CD14-positive monocyte (primary cell): ENCODE measurements around the gene PLPP7. TPM values are rescaled to one million over a fixed set of nuclear protein-coding genes. Genes with fewer than 3 reads are reported as not detected.

Experiments
- DNase-seq, 3 donors: peaks; one replicate each; pipeline ENCODE4 v3.0.0-alpha.2; 2011 to 2022
- H2AFZ ChIP-seq: 2 replicates; pipeline ENCODE4 v1.6.0; 2012; ENCODE audit warnings: mild to moderate bottlenecking, low read depth, low read length, inconsistent platforms; ENCODE audit not compliant: insufficient read depth, poor library complexity, severe bottlenecking
- H3K27ac ChIP-seq, 2 donors: 1 replicate in 1 of 2; 2 replicates in 1 of 2; pipeline ENCODE4 v1.5.1; 2012 to 2013; ENCODE audit warnings: low read length in 2 of 2, control low read depth in 1 of 2, inconsistent platforms in 1 of 2, low read depth in 1 of 2, mild to moderate bottlenecking in 1 of 2
- H3K27me3 ChIP-seq, 2 donors: one replicate each; pipeline versions ENCODE4 v1.6.0 to v1.6.1; 2011 to 2013; ENCODE audit warnings: low read length in 2 of 2; ENCODE audit not compliant: control insufficient read depth in 2 of 2, insufficient read depth in 2 of 2
- H3K36me3 ChIP-seq, 2 donors: replicated peaks in 1 of 2; 1 replicate in 1 of 2; 2 replicates in 1 of 2; pipeline versions ENCODE4 v1.5.1 to v1.6.1; 2012 to 2013; ENCODE audit warnings: low read length in 2 of 2, control low read depth in 1 of 2, inconsistent platforms in 1 of 2, mild to moderate bottlenecking in 1 of 2; ENCODE audit not compliant: insufficient read depth in 2 of 2, control insufficient read depth in 1 of 2
- H3K4me1 ChIP-seq, 2 donors: 1 replicate in 1 of 2; 2 replicates in 1 of 2; pipeline versions ENCODE4 v1.5.1 to v1.6.1; 2012 to 2013; ENCODE audit warnings: low read length in 2 of 2, control low read depth in 1 of 2, inconsistent platforms in 1 of 2, mild to moderate bottlenecking in 1 of 2, moderate library complexity in 1 of 2; ENCODE audit not compliant: insufficient read depth in 2 of 2, control insufficient read depth in 1 of 2
- H3K4me2 ChIP-seq: replicated peaks from 2 replicates; pipeline ENCODE3; 2012; ENCODE audit warnings: low read length, moderate library complexity, mild to moderate bottlenecking; ENCODE audit not compliant: poor library complexity, severe bottlenecking; ENCODE audit errors: extremely low read depth
- H3K4me3 ChIP-seq, 3 experiments: fragments of 200-600 bp in 1 of 3; sonication (generic) in 1 of 3; replicated peaks in 1 of 3; 1 replicate in 2 of 3; 2 replicates in 1 of 3; pipeline ENCODE4 v1.5.1; 2011 to 2013; ENCODE audit warnings: low read length in 3 of 3, mild to moderate bottlenecking in 3 of 3, control low read depth in 2 of 3, low read depth in 2 of 3, inconsistent platforms in 1 of 3, moderate library complexity in 1 of 3
- H3K79me2 ChIP-seq: 2 replicates; pipeline ENCODE4 v1.6.0; 2012; ENCODE audit warnings: mild to moderate bottlenecking, control low read depth, inconsistent platforms, low read length, moderate library complexity; ENCODE audit not compliant: insufficient read depth
- H3K9ac ChIP-seq: 2 replicates; pipeline ENCODE4 v1.6.0; 2017; ENCODE audit warnings: low read length, mild to moderate bottlenecking; ENCODE audit not compliant: insufficient read depth, poor library complexity, severe bottlenecking
- H3K9me3 ChIP-seq, 2 donors: replicated peaks in 1 of 2; 1 replicate in 1 of 2; 2 replicates in 1 of 2; pipeline versions ENCODE4 v1.5.1 to v1.6.1; 2012 to 2013; ENCODE audit warnings: low read length in 2 of 2, control low read depth in 1 of 2; ENCODE audit not compliant: control insufficient read depth in 1 of 2, insufficient read depth in 1 of 2
- H4K20me1 ChIP-seq: 2 replicates; pipeline ENCODE4 v1.6.0; 2012; ENCODE audit warnings: mild to moderate bottlenecking, low read length, control low read depth, moderate library complexity; ENCODE audit not compliant: insufficient read depth
- H3K27ac Mint-ChIP-seq, 7 donors: one replicate each; pipeline ENCODE4 v1.8.0; 2020; ENCODE audit warnings: mild to moderate bottlenecking in 7 of 7, mixed read lengths in 7 of 7, moderate library complexity in 6 of 7, inconsistent platforms in 2 of 7
- H3K27me3 Mint-ChIP-seq, 3 donors: one replicate each; pipeline ENCODE4 v1.8.0; 2021 to 2022; ENCODE audit warnings: low read depth in 3 of 3, mild to moderate bottlenecking in 3 of 3, mixed read lengths in 3 of 3, moderate library complexity in 3 of 3, inconsistent platforms in 1 of 3
- H3K36me3 Mint-ChIP-seq, 2 donors: one replicate each; pipeline ENCODE4 v1.8.0; 2020; ENCODE audit warnings: mixed read lengths in 2 of 2, inconsistent platforms in 1 of 2, mild to moderate bottlenecking in 1 of 2
- H3K4me1 Mint-ChIP-seq: one replicate; pipeline ENCODE4 v1.8.0; 2020; ENCODE audit warnings: mild to moderate bottlenecking, mixed read lengths
- H3K4me3 Mint-ChIP-seq, 2 donors: one replicate each; pipeline ENCODE4 v1.8.0; 2020; ENCODE audit warnings: mild to moderate bottlenecking in 2 of 2, mixed read lengths in 2 of 2, moderate library complexity in 1 of 2
- H3K9me3 Mint-ChIP-seq, 7 donors: one replicate each; pipeline ENCODE4 v1.8.0; 2020 to 2022; ENCODE audit warnings: mixed read lengths in 7 of 7, mild to moderate bottlenecking in 6 of 7, moderate library complexity in 6 of 7, inconsistent platforms in 2 of 7
- WGBS: methylation state at CpG from one replicate; pipeline ENCODE4 v1.1.5; 2013; ENCODE audit warnings: missing lambda C conversion rate; ENCODE audit not compliant: insufficient coverage; 5-methylcytosine and 5-hydroxymethylcytosine counted together
- intact Hi-C, 2 donors: fragments of 100-400 bp; cut with micrococcal nuclease; formaldehyde crosslinking; loops; one replicate each; pipeline versions ENCODE4 v1.15.0 to v1.15.1; 2023
- polyA plus RNA-seq, 3 donors: library from polyadenylated mRNA; depleted of rRNA in 1 of 3; unstranded in 2 of 3; stranded (reverse) in 1 of 3; fragments of 300-500 nt in 2 of 3; fragments of >200 nt in 1 of 3; fragmentation: Illumina TruSeq in 2 of 3; gene quantifications; 1 replicate in 2 of 3; 2 replicates in 1 of 3; pipeline ENCODE4 v1.2.3, GENCODE V29; 2012 to 2021
- TF ChIP-seq, protein P1 (sequence below): fragments of 200-600 bp; IDR thresholded peaks from one replicate; pipeline ENCODE4 v1.8.0; 2022; ENCODE audit warnings: antibody characterized with exemption, mild to moderate bottlenecking

The PLPP7 gene
- polyA plus RNA-seq, 3 donors = 1.1 to 3.1 (median 1.5) TPM

DNA sequence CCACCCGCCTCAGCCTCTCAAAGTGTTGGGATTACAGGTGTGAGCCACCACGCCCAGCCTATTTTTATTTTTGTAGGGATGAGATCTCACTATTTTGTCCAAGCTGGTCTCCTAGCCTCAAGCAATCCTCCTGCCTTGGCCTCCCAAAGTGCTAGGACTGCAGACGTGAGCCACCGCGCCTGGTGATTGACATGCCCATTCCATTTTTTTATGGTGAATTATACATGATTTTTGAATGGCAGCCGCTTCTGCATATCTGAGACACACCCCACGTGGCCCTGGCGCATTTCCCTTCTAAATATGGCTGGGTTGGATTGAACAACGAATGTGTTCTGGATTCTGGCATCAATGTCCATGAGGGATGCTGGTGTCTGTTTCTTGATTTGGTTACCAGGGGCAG is 22.7 kb downstream of the PLPP7 start:
- Mint-ChIP-seq H3K9me3 (peaks cover 0 to 2% (median 0%) of the 10 kb centered on the region in 7 donors), H3K27me3 (peaks cover 2 to 9% (median 6%) of the 10 kb centered on the region in 3 donors), H3K4me1 (peaks cover 10% of the 10 kb centered on the region), H3K36me3 (no peaks in the 10 kb centered on the region), H3K27ac (no peak overlapping the region), H3K4me3 (no peak overlapping the region)
- TF ChIP-seq, protein P1, sequence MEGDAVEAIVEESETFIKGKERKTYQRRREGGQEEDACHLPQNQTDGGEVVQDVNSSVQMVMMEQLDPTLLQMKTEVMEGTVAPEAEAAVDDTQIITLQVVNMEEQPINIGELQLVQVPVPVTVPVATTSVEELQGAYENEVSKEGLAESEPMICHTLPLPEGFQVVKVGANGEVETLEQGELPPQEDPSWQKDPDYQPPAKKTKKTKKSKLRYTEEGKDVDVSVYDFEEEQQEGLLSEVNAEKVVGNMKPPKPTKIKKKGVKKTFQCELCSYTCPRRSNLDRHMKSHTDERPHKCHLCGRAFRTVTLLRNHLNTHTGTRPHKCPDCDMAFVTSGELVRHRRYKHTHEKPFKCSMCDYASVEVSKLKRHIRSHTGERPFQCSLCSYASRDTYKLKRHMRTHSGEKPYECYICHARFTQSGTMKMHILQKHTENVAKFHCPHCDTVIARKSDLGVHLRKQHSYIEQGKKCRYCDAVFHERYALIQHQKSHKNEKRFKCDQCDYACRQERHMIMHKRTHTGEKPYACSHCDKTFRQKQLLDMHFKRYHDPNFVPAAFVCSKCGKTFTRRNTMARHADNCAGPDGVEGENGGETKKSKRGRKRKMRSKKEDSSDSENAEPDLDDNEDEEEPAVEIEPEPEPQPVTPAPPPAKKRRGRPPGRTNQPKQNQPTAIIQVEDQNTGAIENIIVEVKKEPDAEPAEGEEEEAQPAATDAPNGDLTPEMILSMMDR = no peak
- Histone ChIP-seq H3K4me1 (peaks cover 3 to 7% of the 10 kb centered on the region in 2 donors), H3K79me2 (no peaks in the 10 kb centered on the region), H3K36me3 (no peaks in the 10 kb centered on the region), H3K27ac (no peak overlapping the region), H3K27me3 (peaks cover 0 to 5% of the 10 kb centered on the region in 2 donors), H4K20me1 (no peaks in the 10 kb centered on the region), H3K4me3 (no peak overlapping the region), H3K9ac (no peak overlapping the region), H3K4me2 (no peak overlapping the region), H2AFZ (no peak overlapping the region), H3K9me3 (no peaks in the 10 kb centered on the region)
- intact Hi-C loops = no loop called here
- DNase-seq = no peak
- WGBS = 98% methylated on average over 6 of the region's 9 CpGs

DNA sequence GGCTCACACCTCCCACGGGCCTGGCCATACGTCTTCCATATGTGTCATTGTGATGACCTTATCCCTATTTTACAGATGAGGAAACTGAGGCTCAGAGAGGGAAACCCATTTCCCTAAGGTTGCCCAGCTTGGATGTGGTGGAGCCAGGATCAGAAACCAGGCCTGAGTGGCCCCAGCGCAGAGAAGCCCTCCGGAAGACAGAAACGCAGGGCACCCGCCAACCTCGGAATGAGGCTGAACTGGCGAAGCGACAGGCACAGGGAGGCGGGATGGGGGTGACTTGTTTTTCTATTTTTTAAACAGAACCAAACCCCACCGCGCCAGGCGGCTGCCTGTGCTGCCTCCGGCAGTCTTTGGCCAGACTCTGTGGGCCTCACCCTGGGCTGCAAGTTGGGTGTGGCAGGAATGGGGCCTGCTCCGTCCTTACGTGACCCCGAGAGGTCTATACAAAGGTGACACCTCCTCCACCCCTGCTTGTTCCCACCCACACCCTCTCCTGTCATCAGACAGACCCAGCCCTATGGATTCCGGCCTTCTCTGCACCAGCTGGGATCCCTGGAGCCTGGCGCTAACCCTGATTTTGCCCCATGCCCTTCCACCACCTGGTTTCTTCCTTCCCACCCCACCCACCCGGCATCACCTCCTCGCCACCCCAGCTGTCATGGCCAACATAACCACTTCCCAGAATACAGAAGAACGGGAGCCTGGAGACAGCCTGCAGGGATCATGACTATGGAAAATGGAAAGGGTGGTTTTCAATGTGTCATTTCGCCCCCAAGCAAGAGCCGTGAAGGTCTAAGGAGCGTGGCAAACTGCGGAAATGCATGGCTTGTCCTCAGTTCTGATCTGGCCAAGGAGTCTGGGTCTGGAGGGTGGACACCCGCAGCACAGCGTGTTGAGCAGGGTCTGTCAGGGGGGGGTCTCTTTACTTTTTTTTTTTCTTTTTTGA is 23.6 kb downstream of the PLPP7 start:
- TF ChIP-seq, protein P1 = no peak
- H3K9ac ChIP-seq = no peak overlapping the region
- Mint-ChIP-seq H3K4me1 (peaks cover 10% of the 10 kb centered on the region), H3K27me3 (peaks cover 3 to 9% (median 6%) of the 10 kb centered on the region in 3 donors), H3K9me3 (peaks cover 0 to 2% (median 0%) of the 10 kb centered on the region in 7 donors), H3K4me3 (no peak overlapping the region), H3K36me3 (no peaks in the 10 kb centered on the region), H3K27ac (no peak overlapping the region)
- no peak overlapping the region for H2AFZ ChIP-seq
- WGBS = 94% methylated on average over 12 of the region's 28 CpGs
- no peaks in the 10 kb centered on the region for H3K79me2 ChIP-seq
- no peak overlapping the region for H3K4me3 ChIP-seq
- no peak for DNase-seq
- H3K27ac ChIP-seq = no peak overlapping the region
- H3K27me3 ChIP-seq = peaks cover 0 to 5% of the 10 kb centered on the region in 2 donors
- peaks cover 3 to 7% of the 10 kb centered on the region in 2 donors for H3K4me1 ChIP-seq
- no peak overlapping the region for H3K4me2 ChIP-seq
- intact Hi-C loops = no loop called here
- H3K9me3 ChIP-seq = no peaks in the 10 kb centered on the region
- no peaks in the 10 kb centered on the region for H3K36me3 ChIP-seq
- H4K20me1 ChIP-seq = no peaks in the 10 kb centered on the region
